Testis (tissue), 3 donors: ENCODE results near the gene LRRC2. TPM values are rescaled to one million over a fixed set of nuclear protein-coding genes. Genes with fewer than 3 reads are reported as not detected.

Experiments used
- DNase-seq: peaks from one replicate; pipeline ENCODE4 v3.0.0-alpha.2; 2019
- H3K27ac ChIP-seq, 2 donors: fragments of 200-600 bp; sonication (generic); one replicate each; pipeline ENCODE4 v1.5.1; 2019
- H3K27me3 ChIP-seq: fragments of 200-600 bp; sonication (generic); one replicate; pipeline ENCODE4 v1.5.1; 2019
- H3K36me3 ChIP-seq: fragments of 200-600 bp; sonication (generic); one replicate; pipeline ENCODE4 v1.5.1; 2017; ENCODE audit warnings: low read depth; ENCODE audit errors: missing control alignments
- H3K4me1 ChIP-seq: fragments of 200-600 bp; sonication (generic); one replicate; pipeline ENCODE4 v1.5.1; 2019
- H3K4me3 ChIP-seq, 2 donors: fragments of 200-600 bp; sonication (generic); one replicate each; pipeline ENCODE4 v1.5.1; 2017 to 2019
- H3K9me3 ChIP-seq: fragments of 200-600 bp; sonication (generic); one replicate; pipeline ENCODE4 v1.5.1; 2017
- CTCF ChIP-seq, 3 experiments: fragments of 450-650 bp in 2 of 3; fragments of 200-600 bp in 1 of 3; sonication (generic) in 1 of 3; IDR thresholded peaks; one replicate each; pipeline ENCODE4 v1.5.1; 2016 to 2019; ENCODE audit warnings: antibody characterized with exemption in 3 of 3, mild to moderate bottlenecking in 2 of 3, moderate library complexity in 1 of 3
- POLR2A ChIP-seq: fragments of 450-650 bp; IDR thresholded peaks from one replicate; pipeline ENCODE4 v1.6.1; 2017; ENCODE audit warnings: antibody characterized with exemption, mild to moderate bottlenecking, moderate library complexity
- WGBS, 2 donors: methylation state at CpG; one replicate each; pipeline ENCODE4 v1.1.5; 2018; 5-methylcytosine and 5-hydroxymethylcytosine counted together
- intact Hi-C: fragments of 100-400 bp; cut with DNase I; formaldehyde crosslinking; loops from one replicate; pipeline ENCODE4 v1.15.1; 2023; ENCODE audit warnings: low total_unique reads
- polyA plus RNA-seq: library from polyadenylated mRNA; stranded (reverse); fragments of 350-450 nt; fragmentation: Illumina TruSeq; extraction: RNeasy Lipid Tissue Mini Kit (QIAGEN cat#74804); gene quantifications from one replicate; pipeline ENCODE4 v1.2.3, GENCODE V29; 2014; ENCODE audit warnings: low read depth, low replicate concordance; ENCODE audit not compliant: insufficient read depth
- total RNA-seq, 2 donors: library from RNA; depleted of rRNA; stranded (reverse); fragments of >200 nt; gene quantifications; one replicate each; pipeline ENCODE4 v1.2.3, GENCODE V29; 2016

LRRC2 gene
- total and polyA plus RNA-seq, 3 donors from 2014 or later = 0.71 to 2.2 (median 0.99) TPM

GRCh38 chr3:46509661-46510187 lies 56.4 kb downstream of the LRRC2 start:
- no peaks in the 10 kb centered on the region for H3K4me1 ChIP-seq
- 67 to 76% methylated on average over 4 of the region's 4 CpGs for WGBS, 2 donors
- H3K9me3 ChIP-seq = no peaks in the 10 kb centered on the region
- intact Hi-C loops = no loop called here
- H3K4me3 ChIP-seq = no peak overlapping the region
- TF ChIP-seq POLR2A (no peak), CTCF (IDR thresholded peaks at IDR 0.05) (no peak)
- no peak overlapping the region for H3K27ac ChIP-seq
- DNase-seq = no peak
- no peaks in the 10 kb centered on the region for H3K36me3 ChIP-seq
- no peaks in the 10 kb centered on the region for H3K27me3 ChIP-seq

GRCh38 chr3:46508850-46509591 lies 57.1 kb downstream of the LRRC2 start:
- 77 to 81% methylated on average over 4 of the region's 4 CpGs for WGBS, 2 donors
- DNase-seq = no peak
- TF ChIP-seq POLR2A (no peak), CTCF (IDR thresholded peaks at IDR 0.05) (no peak)
- no peaks in the 10 kb centered on the region for H3K27me3 ChIP-seq
- no peaks in the 10 kb centered on the region for H3K9me3 ChIP-seq
- no peak overlapping the region for H3K4me3 ChIP-seq
- no peaks in the 10 kb centered on the region for H3K36me3 ChIP-seq
- intact Hi-C loops = no loop called here
- no peak overlapping the region for H3K27ac ChIP-seq
- no peaks in the 10 kb centered on the region for H3K4me1 ChIP-seq

- DNase-seq = no peak
- H3K27me3 ChIP-seq = no peaks in the 10 kb centered on the region
- H3K4me3 ChIP-seq = no peak overlapping the region
- no peaks in the 10 kb centered on the region for H3K9me3 ChIP-seq
- intact Hi-C loops = no loop called here
- no peak overlapping the region for H3K27ac ChIP-seq
- H3K36me3 ChIP-seq = no peaks in the 10 kb centered on the region
- TF ChIP-seq CTCF (IDR thresholded peaks at IDR 0.05) = no peak
- no peak for TF ChIP-seq POLR2A
- no peaks in the 10 kb centered on the region for H3K4me1 ChIP-seq
- 82 to 86% methylated on average over 3 of the region's 3 CpGs for WGBS, 2 donors
These were observed 59.6 kb downstream of the LRRC2 start for GRCh38 chr3:46506526-46506925.

GRCh38 chr3:46505953-46506352 lies 60.1 kb downstream of the LRRC2 start:
- Histone ChIP-seq H3K4me1 (no peaks in the 10 kb centered on the region), H3K9me3 (no peaks in the 10 kb centered on the region), H3K27ac (no peak overlapping the region), H3K36me3 (no peaks in the 10 kb centered on the region), H3K4me3 (no peak overlapping the region), H3K27me3 (no peaks in the 10 kb centered on the region)
- 79 to 86% methylated on average over 10 of the region's 10 CpGs for WGBS, 2 donors
- intact Hi-C loops = no loop called here
- DNase-seq = no peak
- no peak for TF ChIP-seq POLR2A
- no peak for TF ChIP-seq CTCF (IDR thresholded peaks at IDR 0.05)

- Histone ChIP-seq H3K27ac (no peak overlapping the region), H3K9me3 (no peaks in the 10 kb centered on the region), H3K4me1 (no peaks in the 10 kb centered on the region), H3K27me3 (no peaks in the 10 kb centered on the region), H3K4me3 (no peak overlapping the region), H3K36me3 (no peaks in the 10 kb centered on the region)
- intact Hi-C loops = no loop called here
- 77 to 85% methylated on average over 5 of the region's 5 CpGs for WGBS, 2 donors
- DNase-seq = no peak
- TF ChIP-seq POLR2A = no peak
- no peak for TF ChIP-seq CTCF (IDR thresholded peaks at IDR 0.05)
These were observed 61.3 kb downstream of the LRRC2 start for GRCh38 chr3:46504789-46505188.
